Activated T-cell treated with anti-CD3 and anti-CD28 coated beads, Interleukin-2, amount 50 U/mL, for 24 hours (primary cell): ENCODE data around the gene SNCAIP.
"Not testable (repeated sequence)": the region's sequence is repeated elsewhere in the genome, so short reads cannot be mapped to it uniquely, and the experiment has no call there.

Source experiments
- DNase-seq: peaks from one replicate; pipeline ENCODE4 v3.0.0-alpha.2; 2020
- H3K27ac Mint-ChIP-seq: 2 replicates; pipeline ENCODE4 v1.8.0; 2020; ENCODE audit warnings: mild to moderate bottlenecking, mixed read lengths
- H3K27me3 Mint-ChIP-seq: 2 replicates; pipeline ENCODE4 v1.8.0; 2020; ENCODE audit warnings: mixed read lengths
- H3K36me3 Mint-ChIP-seq: 2 replicates; pipeline ENCODE4 v1.8.0; 2020; ENCODE audit warnings: low read depth, mixed read lengths
- H3K4me1 Mint-ChIP-seq: 2 replicates; pipeline ENCODE4 v1.8.0; 2020; ENCODE audit warnings: low read depth, mixed read lengths
- H3K4me3 Mint-ChIP-seq: 2 replicates; pipeline ENCODE4 v1.8.0; 2020; ENCODE audit warnings: mild to moderate bottlenecking, moderate library complexity, mixed read lengths
- H3K9me3 Mint-ChIP-seq: 2 replicates; pipeline ENCODE4 v1.8.0; 2020; ENCODE audit warnings: mixed read lengths

SNCAIP gene

DNA sequence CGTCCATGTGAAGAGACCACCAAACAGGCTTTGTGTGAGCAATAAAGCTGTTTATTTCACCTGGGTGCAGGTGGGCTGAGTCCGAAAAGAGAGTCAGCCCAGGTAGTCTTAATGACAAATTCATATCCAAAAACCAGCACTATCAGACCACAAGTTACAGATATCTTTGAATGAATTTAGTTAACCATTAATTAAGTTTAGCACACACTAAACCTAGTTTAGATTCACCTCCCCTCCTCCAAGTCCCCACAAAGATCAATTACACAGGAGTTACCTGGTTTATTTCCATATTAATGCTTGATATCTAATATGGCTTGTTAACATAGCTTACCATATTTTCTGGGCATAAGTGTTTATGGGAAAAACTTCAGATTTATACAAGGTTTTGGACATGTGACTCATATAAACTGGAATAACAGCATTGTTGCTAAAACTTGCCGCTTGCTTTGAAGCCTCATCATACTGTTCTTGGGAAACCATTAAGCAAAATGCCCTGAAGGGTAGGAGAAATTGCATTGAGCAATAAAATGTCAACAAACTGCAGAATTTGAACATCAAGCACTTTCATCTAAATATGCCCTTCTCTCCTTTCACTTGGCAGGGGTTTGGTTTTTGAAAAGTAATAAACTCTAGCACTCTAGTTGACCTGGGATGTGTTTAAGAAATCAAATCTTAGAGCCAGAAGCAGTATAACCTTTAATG is 166.9 kb downstream of the SNCAIP start:
- Mint-ChIP-seq H3K27me3 (no peaks in the 10 kb centered on the region), H3K9me3 (no peaks in the 10 kb centered on the region), H3K27ac (no peak overlapping the region), H3K4me1 (no peaks in the 10 kb centered on the region), H3K4me3 (no peak overlapping the region), H3K36me3 (no peaks in the 10 kb centered on the region)
- DNase-seq: no peak

DNA sequence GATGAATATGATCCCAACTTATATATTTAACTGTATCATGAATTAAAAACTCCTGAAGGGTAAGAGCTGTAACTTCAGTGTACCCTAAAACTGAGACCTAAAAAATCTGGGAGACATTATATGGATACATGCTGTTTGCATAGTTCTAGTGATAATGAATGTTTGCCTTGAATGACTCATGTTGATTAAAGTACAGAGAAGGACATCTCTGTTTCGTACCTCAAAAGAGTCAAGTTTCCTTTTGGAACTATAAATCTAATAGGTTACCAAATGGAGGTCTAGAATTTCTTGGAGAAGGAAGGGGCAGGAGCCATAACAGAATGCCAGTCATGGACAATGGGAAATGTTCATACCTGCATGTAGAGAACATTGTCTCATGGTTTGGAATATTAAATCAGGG is 168.1 kb downstream of the SNCAIP start:
- Mint-ChIP-seq H3K27me3 (no peaks in the 10 kb centered on the region), H3K4me1 (no peaks in the 10 kb centered on the region), H3K27ac (no peak overlapping the region), H3K36me3 (no peaks in the 10 kb centered on the region), H3K9me3 (no peaks in the 10 kb centered on the region), H3K4me3 (no peak overlapping the region)
- no peak for DNase-seq

GRCh38 chr5:122484103-122484502 is 172.1 kb downstream of the SNCAIP start:
- no peaks in the 10 kb centered on the region for H3K36me3 Mint-ChIP-seq
- no peaks in the 10 kb centered on the region for H3K27me3 Mint-ChIP-seq
- H3K4me1 Mint-ChIP-seq: no peaks in the 10 kb centered on the region
- DNase-seq: no peak
- H3K27ac Mint-ChIP-seq: no peak overlapping the region
- no peaks in the 10 kb centered on the region for H3K9me3 Mint-ChIP-seq
- H3K4me3 Mint-ChIP-seq: no peak overlapping the region

GRCh38 chr5:122485226-122485625 is 173.2 kb downstream of the SNCAIP start:
- no peaks in the 10 kb centered on the region for H3K9me3 Mint-ChIP-seq
- no peak for DNase-seq
- no peak overlapping the region for H3K27ac Mint-ChIP-seq
- no peak overlapping the region for H3K4me3 Mint-ChIP-seq
- H3K27me3 Mint-ChIP-seq: no peaks in the 10 kb centered on the region
- no peaks in the 10 kb centered on the region for H3K4me1 Mint-ChIP-seq
- no peaks in the 10 kb centered on the region for H3K36me3 Mint-ChIP-seq

GRCh38 chr5:122486616-122487015 is 174.6 kb downstream of the SNCAIP start:
- H3K9me3 Mint-ChIP-seq, H3K36me3 Mint-ChIP-seq, H3K27me3 Mint-ChIP-seq, H3K27ac Mint-ChIP-seq, DNase-seq, H3K4me1 Mint-ChIP-seq, H3K4me3 Mint-ChIP-seq: not testable (repeated sequence)

DNA sequence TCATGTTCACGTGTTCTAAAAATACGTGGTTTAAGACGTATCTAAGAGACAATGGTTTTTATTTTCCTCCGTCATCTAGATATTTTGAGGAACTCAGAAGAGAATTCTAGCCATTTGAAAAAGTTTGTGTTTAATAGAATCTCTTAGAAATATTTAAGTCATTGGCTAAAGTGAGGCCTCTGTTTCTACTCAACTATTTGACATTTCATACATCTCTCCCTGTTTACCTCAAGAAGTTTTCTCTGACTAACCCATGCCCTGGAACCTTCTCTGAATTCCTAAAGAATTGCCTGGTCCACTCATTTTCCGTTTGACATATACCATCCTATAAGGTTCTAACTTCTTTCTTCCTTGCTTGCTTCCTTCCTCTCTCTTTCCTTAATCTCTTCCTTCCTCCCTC is 178.7 kb downstream of the SNCAIP start:
- Mint-ChIP-seq H3K36me3 (no peaks in the 10 kb centered on the region), H3K9me3 (no peaks in the 10 kb centered on the region), H3K4me3 (no peak overlapping the region), H3K27ac (no peak overlapping the region), H3K4me1 (no peaks in the 10 kb centered on the region), H3K27me3 (no peaks in the 10 kb centered on the region)
- no peak for DNase-seq

DNA sequence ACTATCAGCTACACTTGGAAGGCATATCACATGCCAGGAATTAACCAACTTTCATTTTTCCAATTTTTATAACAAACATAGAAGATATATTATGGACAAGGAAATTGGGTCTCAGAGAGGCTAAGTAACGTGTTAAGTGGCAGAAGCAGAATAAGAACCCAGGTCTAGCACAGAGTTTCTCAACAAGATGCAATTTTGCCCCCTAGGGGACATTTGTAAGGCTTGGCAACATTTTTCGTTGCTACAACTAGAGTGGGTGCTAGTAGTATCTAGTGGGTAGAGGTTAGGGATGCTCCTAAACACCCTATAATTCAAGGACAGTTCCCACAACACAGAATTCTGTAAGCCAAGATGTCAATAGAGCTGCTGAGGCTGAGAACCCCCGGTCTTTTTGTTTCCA is 180.6 kb downstream of the SNCAIP start:
- no peak for DNase-seq
- H3K27me3 Mint-ChIP-seq: no peaks in the 10 kb centered on the region
- H3K9me3 Mint-ChIP-seq: no peaks in the 10 kb centered on the region
- H3K27ac Mint-ChIP-seq: no peak overlapping the region
- no peaks in the 10 kb centered on the region for H3K36me3 Mint-ChIP-seq
- H3K4me3 Mint-ChIP-seq: no peak overlapping the region
- no peaks in the 10 kb centered on the region for H3K4me1 Mint-ChIP-seq

DNA sequence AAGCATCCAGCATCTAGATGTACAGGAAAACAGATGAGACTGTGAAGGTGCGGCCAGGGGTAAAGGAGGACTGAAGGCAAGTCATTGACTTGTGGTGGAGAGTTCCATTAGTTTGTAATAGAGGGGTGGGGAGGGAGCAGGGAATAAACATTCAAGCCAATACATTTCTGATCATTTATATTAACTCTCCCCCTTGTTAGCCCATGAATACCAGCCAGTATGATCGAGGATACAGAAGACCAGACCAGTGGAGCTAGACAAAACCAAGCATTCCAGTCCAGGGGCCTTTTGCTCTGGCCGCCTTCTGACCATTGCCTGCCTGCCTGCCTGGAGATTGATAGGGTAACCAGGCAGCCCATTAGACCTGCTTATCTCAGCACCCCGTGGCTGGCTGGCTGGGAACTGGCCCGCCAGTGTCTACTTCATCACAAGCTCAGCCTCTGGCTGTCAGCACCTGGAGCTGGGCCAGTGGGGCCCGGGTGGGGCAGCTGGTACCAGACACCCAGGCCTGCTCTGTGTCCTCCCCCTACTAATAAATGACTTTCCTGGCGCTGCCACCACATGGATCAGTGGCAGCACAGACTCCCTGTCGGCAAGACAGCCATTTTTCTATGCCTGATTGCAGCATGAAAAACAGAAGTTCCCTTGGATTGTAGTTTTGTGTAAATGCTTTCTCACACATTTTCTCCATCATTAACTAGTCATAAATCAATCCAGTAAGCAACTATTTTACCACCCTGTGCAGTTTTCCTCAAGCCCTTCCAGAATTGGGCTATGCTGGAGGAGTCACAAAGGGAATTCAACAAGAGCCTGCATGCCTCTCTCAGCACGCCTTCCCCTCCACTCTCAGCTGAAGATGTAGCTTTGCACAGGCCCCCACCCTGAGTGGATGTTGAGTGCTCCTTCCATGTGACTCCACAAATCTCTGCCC is 181.3 kb downstream of the SNCAIP start:
- no peaks in the 10 kb centered on the region for H3K4me1 Mint-ChIP-seq
- no peaks in the 10 kb centered on the region for H3K27me3 Mint-ChIP-seq
- DNase-seq: no peak
- no peak overlapping the region for H3K4me3 Mint-ChIP-seq
- H3K36me3 Mint-ChIP-seq: no peaks in the 10 kb centered on the region
- no peak overlapping the region for H3K27ac Mint-ChIP-seq
- H3K9me3 Mint-ChIP-seq: no peaks in the 10 kb centered on the region

GRCh38 chr5:122494109-122494508 is 182.1 kb downstream of the SNCAIP start:
- H3K4me3 Mint-ChIP-seq: no peak overlapping the region
- H3K27ac Mint-ChIP-seq: no peak overlapping the region
- no peak for DNase-seq
- H3K9me3 Mint-ChIP-seq: no peaks in the 10 kb centered on the region
- no peaks in the 10 kb centered on the region for H3K4me1 Mint-ChIP-seq
- H3K27me3 Mint-ChIP-seq: no peaks in the 10 kb centered on the region
- no peaks in the 10 kb centered on the region for H3K36me3 Mint-ChIP-seq

DNA sequence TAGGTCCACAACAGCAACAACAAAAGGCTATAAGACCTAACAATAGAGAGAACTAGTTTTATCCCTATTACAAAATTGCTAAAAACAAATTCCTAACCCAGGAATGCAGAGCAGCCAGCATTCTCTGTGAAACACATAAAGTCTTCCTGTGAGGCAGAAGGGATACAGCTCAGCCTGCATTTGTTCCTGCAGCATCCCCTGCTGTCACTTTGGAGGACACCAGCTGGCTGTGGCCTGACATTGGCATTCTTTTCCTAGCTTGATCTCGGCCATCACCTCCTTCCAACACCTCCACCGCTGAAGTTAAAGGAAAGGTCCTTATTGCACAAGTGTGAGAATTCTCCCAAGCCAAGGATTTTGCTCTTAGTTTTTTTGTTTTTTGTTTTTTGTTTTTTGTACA is 186.1 kb downstream of the SNCAIP start:
- Mint-ChIP-seq H3K27ac (no peak overlapping the region), H3K4me1 (no peaks in the 10 kb centered on the region), H3K4me3 (no peak overlapping the region), H3K36me3 (no peaks in the 10 kb centered on the region), H3K9me3 (no peaks in the 10 kb centered on the region), H3K27me3 (peaks cover 2% of the 10 kb centered on the region)
- DNase-seq: no peak

GRCh38 chr5:122499585-122499984 is 187.5 kb downstream of the SNCAIP start:
- H3K9me3 Mint-ChIP-seq: no peaks in the 10 kb centered on the region
- H3K36me3 Mint-ChIP-seq: no peaks in the 10 kb centered on the region
- no peak for DNase-seq
- H3K4me3 Mint-ChIP-seq: no peak overlapping the region
- H3K27me3 Mint-ChIP-seq: peaks cover 2% of the 10 kb centered on the region
- H3K4me1 Mint-ChIP-seq: no peaks in the 10 kb centered on the region
- no peak overlapping the region for H3K27ac Mint-ChIP-seq

DNA sequence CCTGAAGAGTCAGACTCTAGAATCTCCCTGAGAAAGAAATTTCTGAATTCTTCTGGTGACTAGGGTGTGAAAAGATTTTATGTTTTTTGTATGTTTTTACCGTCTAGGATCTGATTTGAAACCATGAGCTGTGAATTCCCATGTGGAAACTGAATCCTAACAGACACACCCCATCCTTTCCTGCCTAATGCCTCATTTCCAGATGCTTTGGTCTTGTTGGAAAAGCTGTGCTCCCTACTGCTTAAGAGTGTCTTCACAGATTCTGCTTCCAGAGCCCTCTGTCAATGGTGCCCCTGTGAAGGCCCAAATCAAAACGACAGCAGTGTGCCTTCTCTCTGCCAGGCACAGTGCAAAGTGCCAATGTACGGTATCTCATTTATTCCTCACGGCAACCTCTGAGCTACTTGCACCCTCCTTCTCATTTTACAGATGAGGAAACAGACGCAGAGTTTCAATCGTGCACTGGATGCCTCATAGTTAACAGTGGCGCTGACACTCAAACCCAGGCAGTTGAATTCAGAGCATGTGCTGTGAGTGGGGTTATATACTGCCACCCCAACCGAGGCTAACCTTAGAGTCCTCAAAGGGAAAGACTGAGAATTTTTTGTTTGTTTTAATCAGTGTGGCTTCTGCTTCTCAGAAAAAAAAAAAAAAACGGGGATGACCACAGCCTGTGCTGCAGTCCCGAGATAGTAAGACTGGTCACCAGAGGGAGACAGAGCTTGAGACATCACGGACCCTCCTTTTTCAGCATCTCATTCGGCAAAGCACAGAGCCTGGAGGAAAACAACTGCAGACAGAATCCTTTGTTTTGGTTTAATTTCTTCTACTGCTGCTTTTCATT is 188.4 kb downstream of the SNCAIP start:
- Mint-ChIP-seq H3K4me1 (no peaks in the 10 kb centered on the region), H3K27me3 (peaks cover 2% of the 10 kb centered on the region), H3K27ac (no peak overlapping the region), H3K4me3 (no peak overlapping the region), H3K36me3 (no peaks in the 10 kb centered on the region), H3K9me3 (no peaks in the 10 kb centered on the region)
- no peak for DNase-seq

- Mint-ChIP-seq H3K9me3 (no peaks in the 10 kb centered on the region), H3K27ac (no peak overlapping the region)
Observed at GRCh38 chr5:122501089-122501435, 189.0 kb downstream of the SNCAIP start.

GRCh38 chr5:122507045-122507444 is 195.0 kb downstream of the SNCAIP start:
- H3K4me3 Mint-ChIP-seq: no peak overlapping the region
- no peaks in the 10 kb centered on the region for H3K27me3 Mint-ChIP-seq
- H3K36me3 Mint-ChIP-seq: no peaks in the 10 kb centered on the region
- no peak overlapping the region for H3K27ac Mint-ChIP-seq
- H3K9me3 Mint-ChIP-seq: no peaks in the 10 kb centered on the region
- DNase-seq: no peak
- no peaks in the 10 kb centered on the region for H3K4me1 Mint-ChIP-seq

More at GRCh38 chr5:122501089-122501435, 189.0 kb downstream of the SNCAIP start:
- no peak overlapping the region for H3K4me3 Mint-ChIP-seq
- H3K36me3 Mint-ChIP-seq: no peaks in the 10 kb centered on the region
- H3K27me3 Mint-ChIP-seq: peaks cover 2% of the 10 kb centered on the region
- DNase-seq: no peak
- no peaks in the 10 kb centered on the region for H3K4me1 Mint-ChIP-seq
